K562 (cell line): ENCODE results near the gene TMEM208. TPM values are rescaled to one million over a fixed set of nuclear protein-coding genes. Genes with fewer than 3 reads are reported as not detected.
A peak's percentile ranks its signal among the peaks of the same experiment; 100 is the strongest.

Experiments
- CBFA2T2 ChIP-seq: fragments of 450-650 bp; conservative IDR thresholded peaks from 2 replicates; pipeline ENCODE4 v1.6.1; 2017; ENCODE audit warnings: mild to moderate bottlenecking
- CBFA2T3 ChIP-seq: fragments of 450-650 bp; IDR thresholded peaks from 2 replicates; pipeline ENCODE4 v1.6.1; 2017
- CCNT2 ChIP-seq: IDR thresholded peaks from 2 replicates; pipeline ENCODE4 v1.6.1; 2011; ENCODE audit warnings: borderline replicate concordance, low read depth, mild to moderate bottlenecking, moderate library complexity, mixed read lengths, low read length; ENCODE audit not compliant: insufficient read length; ENCODE audit errors: extremely low read depth
- CXXC5 ChIP-seq: fragments of 250-450 bp; sonication (Bioruptor Pico); IDR thresholded peaks from 2 replicates; pipeline ENCODE4 v1.8.0; 2022; ENCODE audit warnings: inconsistent platforms, mild to moderate bottlenecking, moderate library complexity
- ESRRB ChIP-seq: fragments of 250-450 bp; sonication (Bioruptor Pico); IDR thresholded peaks from 2 replicates; pipeline ENCODE4 v1.5.0; 2020; ENCODE audit warnings: mild to moderate bottlenecking, moderate library complexity, borderline replicate concordance
- FOS ChIP-seq: IDR thresholded peaks from 3 replicates; pipeline ENCODE4 v1.6.1; 2011; ENCODE audit not compliant: insufficient read length; ENCODE audit errors: extremely low read depth
- FOXJ3 ChIP-seq: sonication (generic); formaldehyde crosslinking; IDR thresholded peaks from 2 replicates; pipeline ENCODE4 v1.4.0; 2020; ENCODE audit warnings: mild to moderate bottlenecking, missing genetic modification reagents
- GTF2F1 ChIP-seq: IDR thresholded peaks from 2 replicates; pipeline ENCODE4 v1.6.1; 2011; ENCODE audit warnings: low read depth, low read length, improper control_type of control experiment
- NELFE ChIP-seq: IDR thresholded peaks from 2 replicates; pipeline ENCODE4 v1.6.1; 2011; ENCODE audit warnings: mild to moderate bottlenecking; ENCODE audit not compliant: insufficient read depth, insufficient read length
- NEUROD1 ChIP-seq: fragments of 150-350 bp; IDR thresholded peaks from 2 replicates; pipeline ENCODE4 v1.6.1; 2014; ENCODE audit warnings: borderline replicate concordance, low read length, low read depth; ENCODE audit not compliant: partially characterized antibody
- PML ChIP-seq: IDR thresholded peaks from 2 replicates; pipeline ENCODE4 v1.6.1; 2012; ENCODE audit warnings: low read length, inconsistent platforms
- RAD51 ChIP-seq: fragments of 450-650 bp; IDR thresholded peaks from 2 replicates; pipeline ENCODE4 v1.7.1; 2016; ENCODE audit warnings: low read depth, mild to moderate bottlenecking, borderline replicate concordance
- SNRNP70 ChIP-seq: fragments of 200-400 bp; formaldehyde crosslinking; optimal IDR thresholded peaks from 2 replicates; pipeline ENCODE3; 2017; ENCODE audit warnings: low read depth, low read length
- XRCC4 ChIP-seq: IDR thresholded peaks from one replicate; pipeline ENCODE4 v1.6.1; 2011; ENCODE audit not compliant: insufficient read depth, insufficient read length; ENCODE audit errors: extremely low read depth
- ZNF140 ChIP-seq: fragments of 250-450 bp; sonication (Bioruptor Pico); IDR thresholded peaks from 2 replicates; pipeline ENCODE4 v1.8.0; 2021; ENCODE audit warnings: moderate library complexity, mild to moderate bottlenecking, inconsistent platforms
- ZNF224 ChIP-seq: sonication (generic); formaldehyde crosslinking; IDR thresholded peaks from 2 replicates; pipeline ENCODE4 v1.8.0; 2022; ENCODE audit warnings: mild to moderate bottlenecking, missing genetic modification reagents
- ZNF436 ChIP-seq: fragments of 250-450, 450-650 bp; sonication (Bioruptor Pico); formaldehyde crosslinking; IDR thresholded peaks from 2 replicates; pipeline ENCODE4 v1.7.0; 2020; ENCODE audit warnings: mild to moderate bottlenecking
- polyA plus RNA-seq, 8 experiments: library from polyadenylated mRNA; depleted of rRNA in 4 of 8; stranded (reverse) in 5 of 8; unstranded in 3 of 8; fragments of >200 nt; fragmentation: Nextera tagmentation in 2 of 8; fragmentation: Illumina TruSeq in 1 of 8; extraction: Ambion mirVana in 2 of 8; extraction: Trizol in 1 of 8; gene quantifications; 2 replicates each; pipeline versions ENCODE4 v1.2.1 to v1.2.3, GENCODE V29; 2011 to 2014; ENCODE audit warnings: inconsistent platforms in 1 of 8, missing spikeins in 1 of 8
- total RNA-seq, 7 experiments: library from RNA; depleted of rRNA in 6 of 7; stranded (reverse); fragments of >200 nt in 6 of 7; fragmentation: Illumina TruSeq in 2 of 7; extraction: Trizol in 2 of 7; gene quantifications; 2 replicates each; pipeline versions ENCODE4 v1.2.1 to v1.2.3, GENCODE V29; 2011 to 2021; ENCODE audit warnings: low replicate concordance in 1 of 7
- TF ChIP-seq, protein P1 (sequence below): sonication (generic); formaldehyde crosslinking; IDR thresholded peaks from 2 replicates; pipeline ENCODE4 v1.8.0; 2022; ENCODE audit warnings: mild to moderate bottlenecking, missing genetic modification reagents
- TF ChIP-seq, protein P2 (sequence below): fragments of 150-350 bp; conservative IDR thresholded peaks from 2 replicates; pipeline ENCODE4 v1.6.1; 2014; ENCODE audit warnings: low read length
- TF ChIP-seq, protein P3 (sequence below), 2 experiments: fragments of 450-650 bp; IDR thresholded peaks; 2 replicates each; pipeline ENCODE4 v1.6.1; 2016
- TF ChIP-seq, protein P4 (sequence below): fragments of 450-650 bp; conservative IDR thresholded peaks from 2 replicates; pipeline ENCODE4 v1.6.1; 2016; ENCODE audit warnings: missing genetic modification characterization, low read depth, mild to moderate bottlenecking, control low read depth, missing compliant biosample characterization

Gene TMEM208
- total and polyA plus RNA-seq, 9 of the 15 experiments (the other 6 are each of a cell fraction or from before 2014, with no cell fraction given): 31.8 to 239 (median 54.3) TPM

DNA sequence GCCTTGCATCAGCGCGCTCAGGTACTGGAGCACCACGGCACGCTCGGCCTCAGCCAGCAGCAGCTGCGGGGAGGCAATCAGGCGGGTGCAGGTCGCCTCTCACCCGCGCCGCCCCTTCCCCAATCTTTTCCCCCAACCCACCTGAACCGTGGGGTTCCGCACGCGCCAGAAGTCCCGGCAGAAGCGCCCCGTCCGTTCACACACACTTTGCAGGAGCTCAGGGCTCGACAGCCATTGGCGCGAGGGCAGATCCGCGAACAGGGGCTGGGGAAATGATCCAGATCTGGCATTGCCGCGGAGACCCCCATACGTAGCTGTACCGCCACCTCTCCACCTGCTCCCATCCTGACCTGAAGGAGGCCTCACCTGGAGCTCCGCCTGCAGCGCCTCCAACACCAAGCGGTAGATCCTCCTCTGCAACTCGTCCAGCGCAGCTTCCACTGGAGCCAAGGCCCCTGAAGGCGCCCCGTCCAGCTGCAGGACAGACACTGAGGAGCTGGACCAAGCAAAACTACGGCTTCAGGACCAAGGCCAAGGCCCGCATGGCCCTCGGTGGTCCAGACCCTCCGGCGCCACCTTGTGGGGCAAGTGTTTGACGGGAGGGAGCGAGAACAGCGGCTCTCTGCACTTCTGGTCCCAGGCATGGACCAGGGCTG lies 41.8 kb upstream of the TMEM208 start (continued):
- TF ChIP-seq, protein P1, sequence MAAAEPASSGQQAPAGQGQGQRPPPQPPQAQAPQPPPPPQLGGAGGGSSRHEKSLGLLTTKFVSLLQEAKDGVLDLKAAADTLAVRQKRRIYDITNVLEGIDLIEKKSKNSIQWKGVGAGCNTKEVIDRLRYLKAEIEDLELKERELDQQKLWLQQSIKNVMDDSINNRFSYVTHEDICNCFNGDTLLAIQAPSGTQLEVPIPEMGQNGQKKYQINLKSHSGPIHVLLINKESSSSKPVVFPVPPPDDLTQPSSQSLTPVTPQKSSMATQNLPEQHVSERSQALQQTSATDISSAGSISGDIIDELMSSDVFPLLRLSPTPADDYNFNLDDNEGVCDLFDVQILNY (CRISPR knock-in tag): peak; percentile 81
- TF ChIP-seq, protein P2, sequence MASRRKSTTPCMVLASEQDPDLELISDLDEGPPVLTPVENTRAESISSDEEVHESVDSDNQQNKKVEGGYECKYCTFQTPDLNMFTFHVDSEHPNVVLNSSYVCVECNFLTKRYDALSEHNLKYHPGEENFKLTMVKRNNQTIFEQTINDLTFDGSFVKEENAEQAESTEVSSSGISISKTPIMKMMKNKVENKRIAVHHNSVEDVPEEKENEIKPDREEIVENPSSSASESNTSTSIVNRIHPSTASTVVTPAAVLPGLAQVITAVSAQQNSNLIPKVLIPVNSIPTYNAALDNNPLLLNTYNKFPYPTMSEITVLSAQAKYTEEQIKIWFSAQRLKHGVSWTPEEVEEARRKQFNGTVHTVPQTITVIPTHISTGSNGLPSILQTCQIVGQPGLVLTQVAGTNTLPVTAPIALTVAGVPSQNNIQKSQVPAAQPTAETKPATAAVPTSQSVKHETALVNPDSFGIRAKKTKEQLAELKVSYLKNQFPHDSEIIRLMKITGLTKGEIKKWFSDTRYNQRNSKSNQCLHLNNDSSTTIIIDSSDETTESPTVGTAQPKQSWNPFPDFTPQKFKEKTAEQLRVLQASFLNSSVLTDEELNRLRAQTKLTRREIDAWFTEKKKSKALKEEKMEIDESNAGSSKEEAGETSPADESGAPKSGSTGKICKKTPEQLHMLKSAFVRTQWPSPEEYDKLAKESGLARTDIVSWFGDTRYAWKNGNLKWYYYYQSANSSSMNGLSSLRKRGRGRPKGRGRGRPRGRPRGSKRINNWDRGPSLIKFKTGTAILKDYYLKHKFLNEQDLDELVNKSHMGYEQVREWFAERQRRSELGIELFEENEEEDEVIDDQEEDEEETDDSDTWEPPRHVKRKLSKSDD: 0 out of 2 replicates have a peak, but pooled peaks have one; percentile 38
- TF ChIP-seq GTF2F1 (no peak), CBFA2T2 (no peak), CCNT2 (no peak), SNRNP70 (no peak), CBFA2T3 (no peak), ZNF436 (no peak), FOS (no peak), PML (no peak), ESRRB (CRISPR knock-in tag) (no peak), CXXC5 (peak; percentile 44), ZNF224 (peak; percentile 93), XRCC4 (no peak), NEUROD1 (peak; percentile 66), NELFE (no peak), FOXJ3 (CRISPR knock-in tag) (no peak), ZNF140 (CRISPR knock-in tag) (no peak), RAD51 (no peak)
- TF ChIP-seq, protein P3, sequence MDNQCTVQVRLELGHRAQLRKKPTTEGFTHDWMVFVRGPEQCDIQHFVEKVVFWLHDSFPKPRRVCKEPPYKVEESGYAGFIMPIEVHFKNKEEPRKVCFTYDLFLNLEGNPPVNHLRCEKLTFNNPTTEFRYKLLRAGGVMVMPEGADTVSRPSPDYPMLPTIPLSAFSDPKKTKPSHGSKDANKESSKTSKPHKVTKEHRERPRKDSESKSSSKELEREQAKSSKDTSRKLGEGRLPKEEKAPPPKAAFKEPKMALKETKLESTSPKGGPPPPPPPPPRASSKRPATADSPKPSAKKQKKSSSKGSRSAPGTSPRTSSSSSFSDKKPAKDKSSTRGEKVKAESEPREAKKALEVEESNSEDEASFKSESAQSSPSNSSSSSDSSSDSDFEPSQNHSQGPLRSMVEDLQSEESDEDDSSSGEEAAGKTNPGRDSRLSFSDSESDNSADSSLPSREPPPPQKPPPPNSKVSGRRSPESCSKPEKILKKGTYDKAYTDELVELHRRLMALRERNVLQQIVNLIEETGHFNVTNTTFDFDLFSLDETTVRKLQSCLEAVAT (IDR thresholded peaks at IDR 0.05): 0 out of 4 replicates have a peak, but pooled peaks of 1 of the 2 experiments have one; percentile 56
- TF ChIP-seq, protein P4, sequence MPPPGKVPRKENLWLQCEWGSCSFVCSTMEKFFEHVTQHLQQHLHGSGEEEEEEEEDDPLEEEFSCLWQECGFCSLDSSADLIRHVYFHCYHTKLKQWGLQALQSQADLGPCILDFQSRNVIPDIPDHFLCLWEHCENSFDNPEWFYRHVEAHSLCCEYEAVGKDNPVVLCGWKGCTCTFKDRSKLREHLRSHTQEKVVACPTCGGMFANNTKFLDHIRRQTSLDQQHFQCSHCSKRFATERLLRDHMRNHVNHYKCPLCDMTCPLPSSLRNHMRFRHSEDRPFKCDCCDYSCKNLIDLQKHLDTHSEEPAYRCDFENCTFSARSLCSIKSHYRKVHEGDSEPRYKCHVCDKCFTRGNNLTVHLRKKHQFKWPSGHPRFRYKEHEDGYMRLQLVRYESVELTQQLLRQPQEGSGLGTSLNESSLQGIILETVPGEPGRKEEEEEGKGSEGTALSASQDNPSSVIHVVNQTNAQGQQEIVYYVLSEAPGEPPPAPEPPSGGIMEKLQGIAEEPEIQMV (tag): no peak
